Breast epithelium (tissue), 3 donors: ENCODE measurements around the gene PDE10A.

Source experiments
- CTCF ChIP-seq, 3 donors: fragments of 450-650 bp; IDR thresholded peaks; one replicate each; pipeline ENCODE4 v1.5.1; 2016 to 2017; ENCODE audit warnings: antibody characterized with exemption in 3 of 3, mild to moderate bottlenecking in 3 of 3, moderate library complexity in 3 of 3
- POLR2A ChIP-seq: fragments of 450-650 bp; IDR thresholded peaks from one replicate; pipeline ENCODE4 v1.6.1; 2016; ENCODE audit warnings: antibody characterized with exemption, mild to moderate bottlenecking, moderate library complexity

- no peak for TF ChIP-seq CTCF (IDR thresholded peaks at IDR 0.05)
- no peak for TF ChIP-seq POLR2A
Observed at GRCh38 chr6:165441181-165441580, 221.9 kb downstream of the PDE10A start.
